Posterior vena cava (tissue), 2 donors: ENCODE data around the gene TMEFF2. TPM values are rescaled to one million over a fixed set of nuclear protein-coding genes. Genes with fewer than 3 reads are reported as not detected.

ENCODE experiments used
- DNase-seq: peaks from one replicate; pipeline ENCODE4 v3.0.0-alpha.2; 2020; ENCODE audit warnings: low spot score
- intact Hi-C, 2 donors: fragments of 100-400 bp; cut with DNase I; formaldehyde crosslinking; loops; one replicate each; pipeline versions ENCODE4 v1.14.1 to v1.14.2; 2022 to 2023
- total RNA-seq, 2 donors: library from RNA; stranded (reverse); fragmentation: NEBNext Ultra II Directional; extraction: Animal tissue kit (Norgen Biotek cat#: 25700); gene quantifications; one replicate each; pipeline ENCODE4 v1.2.1, GENCODE V29; 2021
- donor health status: DM: yes; HTN: yes; CAD: no.
- donor health status: DM: yes; HTN: yes; CAD: no.

TMEFF2 gene
- total RNA-seq, 2 donors from 2014 or later, result 0.19 TPM; not detected in 1

DNA sequence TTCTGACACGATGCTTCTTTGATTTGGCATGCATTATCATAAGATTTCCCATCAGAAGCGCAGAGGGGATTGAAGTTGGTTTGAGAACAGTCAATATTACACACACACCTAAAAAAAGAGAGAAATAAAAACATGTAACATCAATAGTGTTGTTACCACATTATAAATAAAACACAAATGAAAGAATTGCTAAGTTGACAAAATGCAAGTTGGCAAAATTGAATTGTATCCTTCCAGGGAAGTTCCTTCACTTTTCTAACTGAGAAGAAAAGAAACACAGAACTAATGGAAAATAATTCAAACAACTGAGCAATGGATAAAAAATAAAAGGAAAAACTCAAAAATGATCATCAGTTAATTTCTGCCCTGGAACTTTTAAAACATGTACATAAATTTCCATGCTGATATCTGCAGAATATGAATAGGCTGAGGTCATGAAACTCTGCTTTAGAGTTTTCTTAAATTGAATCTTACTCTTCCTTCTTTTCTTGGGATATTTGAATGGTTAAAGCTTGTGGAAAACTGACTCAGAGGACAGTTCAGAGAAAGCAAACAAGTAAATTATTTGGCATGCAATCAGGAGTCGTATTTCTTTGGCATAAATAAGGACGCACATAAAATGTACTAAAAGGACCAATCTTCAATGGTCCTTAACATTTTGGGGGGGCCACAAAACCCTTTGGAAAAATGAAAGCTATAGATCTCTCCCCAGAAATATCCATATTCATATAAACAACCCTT is 195.5 kb downstream of the TMEFF2 start:
- intact Hi-C loops, result no loop called here

GRCh38 chr2:191995285-191995684 is 199.4 kb downstream of the TMEFF2 start:
- DNase-seq, result no peak
- intact Hi-C loops, result no loop called here

More for the DNA sequence above, 195.5 kb downstream of the TMEFF2 start:
- DNase-seq, result no peak

GRCh38 chr2:191994749-191995148 is 200.0 kb downstream of the TMEFF2 start:
- DNase-seq, result no peak
- intact Hi-C loops, result no loop called here

GRCh38 chr2:191991442-191991841 is 203.3 kb downstream of the TMEFF2 start:
- no peak for DNase-seq
- intact Hi-C loops, result no loop called here

DNA sequence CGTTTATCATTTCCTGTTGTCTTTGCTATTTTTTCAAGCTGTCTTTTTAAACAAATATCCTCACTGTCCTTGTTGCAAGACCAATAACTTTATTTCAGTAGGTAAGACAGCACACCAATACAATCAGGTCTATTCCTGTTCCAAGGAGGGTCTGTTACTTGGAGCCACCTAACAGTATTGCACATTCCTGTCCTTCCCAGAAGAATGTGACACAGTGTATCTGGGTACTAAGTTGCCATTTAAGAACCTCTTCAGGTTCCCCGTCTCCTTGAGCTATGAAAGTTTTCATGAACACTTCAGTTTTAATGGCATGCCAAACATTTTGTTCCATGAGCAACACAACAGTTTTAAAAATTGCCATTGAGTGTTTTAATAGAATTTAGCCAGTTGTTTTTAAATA is 209.0 kb downstream of the TMEFF2 start:
- intact Hi-C loops, result no loop called here

GRCh38 chr2:191983591-191983990 is 211.1 kb downstream of the TMEFF2 start:
- DNase-seq, result no peak
- intact Hi-C loops, result no loop called here

More for the DNA sequence above, 209.0 kb downstream of the TMEFF2 start:
- DNase-seq, result no peak

- intact Hi-C loops, result no loop called here
Observed at GRCh38 chr2:191983186-191983585, 211.5 kb downstream of the TMEFF2 start.

DNA sequence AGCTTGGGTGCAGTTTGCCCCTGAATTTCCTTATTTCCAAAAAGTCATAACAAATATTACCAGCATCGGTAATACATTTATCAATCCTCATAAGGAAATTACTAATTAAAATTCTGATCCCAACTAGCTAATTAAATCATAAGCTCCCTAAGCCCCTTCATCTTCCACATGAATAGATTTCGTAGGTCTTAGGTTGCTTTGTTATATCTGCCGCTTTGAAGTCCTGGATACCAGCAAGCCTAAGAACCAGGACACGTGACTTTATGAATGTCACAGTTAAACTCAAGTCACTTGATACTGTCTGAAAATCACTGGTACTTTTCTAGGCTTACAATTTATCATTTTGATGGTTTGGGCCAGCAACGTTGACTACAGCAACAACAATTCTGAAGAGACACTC is 213.0 kb downstream of the TMEFF2 start:
- intact Hi-C loops, result no loop called here
- no peak for DNase-seq

More at GRCh38 chr2:191983186-191983585, 211.5 kb downstream of the TMEFF2 start:
- no peak for DNase-seq

- no peak for DNase-seq
- intact Hi-C loops, result no loop called here
Observed at GRCh38 chr2:191980483-191980882, 214.2 kb downstream of the TMEFF2 start.

DNA sequence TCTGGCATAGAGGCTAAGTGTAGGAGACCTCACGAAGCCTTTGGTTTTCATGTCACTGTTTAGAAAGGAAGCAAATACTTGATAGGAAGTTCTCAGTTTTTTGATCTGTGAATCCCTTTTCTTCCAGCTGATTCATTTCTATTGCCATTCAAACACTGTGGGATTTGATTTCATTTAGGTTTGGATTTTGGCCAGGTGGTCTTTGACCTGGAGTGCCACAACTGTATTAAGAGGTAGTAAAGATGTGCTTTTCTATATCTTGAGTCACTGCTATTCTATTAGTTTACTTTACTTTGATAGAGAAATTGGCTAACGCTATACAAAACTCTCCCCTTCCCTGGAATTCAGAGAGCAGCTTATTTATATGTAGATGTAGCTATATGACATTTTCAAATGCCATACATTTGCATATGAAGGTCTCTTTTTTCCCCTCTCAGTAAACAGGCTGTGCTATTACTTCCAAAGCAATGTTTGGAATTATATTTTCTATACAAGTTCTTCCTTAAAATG is 215.5 kb downstream of the TMEFF2 start:
- intact Hi-C loops, result no loop called here
- no peak for DNase-seq

DNA sequence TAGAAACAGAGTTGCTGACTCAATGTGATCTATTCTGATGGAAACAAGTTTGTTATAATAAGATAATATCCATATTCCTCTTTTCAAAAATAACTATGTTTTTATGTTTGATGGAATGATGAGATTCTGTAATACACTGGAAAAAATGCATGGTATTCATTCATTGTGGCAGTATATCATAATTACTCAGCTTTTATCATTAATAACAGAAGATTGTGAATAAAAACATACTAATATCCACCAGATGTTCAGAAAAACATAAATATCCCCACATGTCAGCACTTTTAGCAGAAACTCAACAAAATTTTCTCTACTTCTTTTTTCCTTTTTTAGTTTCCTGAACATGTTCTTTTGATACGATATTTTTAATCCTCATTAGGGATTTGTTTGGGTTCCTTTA is 217.0 kb downstream of the TMEFF2 start:
- no peak for DNase-seq
- intact Hi-C loops, result no loop called here

DNA sequence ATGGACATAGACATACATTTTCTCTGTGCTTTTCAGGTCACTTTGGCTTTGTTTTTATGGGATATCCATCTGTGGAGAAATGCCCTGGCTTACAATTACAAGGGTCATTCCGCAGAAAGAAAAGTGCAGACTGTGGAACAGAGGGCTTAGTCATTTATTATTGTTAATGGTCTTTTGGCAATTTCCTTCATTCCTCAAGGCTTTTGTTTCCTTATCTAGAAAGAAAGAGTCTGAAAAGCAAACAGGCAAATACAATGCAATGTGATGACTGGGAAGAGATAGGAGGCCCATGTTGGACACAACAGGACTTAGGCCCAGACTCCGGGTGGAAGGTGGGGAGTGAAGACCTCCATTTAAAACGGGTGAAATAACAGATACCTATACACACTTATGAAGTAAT is 218.3 kb downstream of the TMEFF2 start:
- no peak for DNase-seq
- intact Hi-C loops, result no loop called here

GRCh38 chr2:191974676-191975075 is 220.1 kb downstream of the TMEFF2 start:
- intact Hi-C loops, result no loop called here
- no peak for DNase-seq

DNA sequence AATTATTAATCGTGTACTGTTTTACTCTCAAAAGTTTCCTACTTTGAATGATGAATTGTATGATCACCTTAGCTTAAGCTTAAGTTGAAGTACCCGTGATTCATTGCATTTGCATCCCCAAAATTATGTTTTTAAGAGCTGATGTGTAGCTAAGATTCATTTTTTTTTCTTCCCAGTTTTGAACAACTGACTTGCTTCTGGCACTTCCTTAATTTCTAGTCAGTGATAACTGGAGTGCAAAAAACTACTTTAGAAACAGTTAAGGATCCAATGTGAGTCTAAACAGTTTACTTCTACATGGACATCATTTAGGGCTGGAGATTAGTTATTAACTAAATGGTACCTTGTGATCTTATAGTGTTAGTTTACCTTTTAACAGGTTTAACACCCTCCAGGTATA is 223.9 kb downstream of the TMEFF2 start:
- no peak for DNase-seq
- intact Hi-C loops, result no loop called here

GRCh38 chr2:191968120-191968519 is 226.6 kb downstream of the TMEFF2 start:
- no peak for DNase-seq
- intact Hi-C loops, result no loop called here

GRCh38 chr2:191965733-191966132 is 229.0 kb downstream of the TMEFF2 start:
- DNase-seq, result no peak
- intact Hi-C loops, result no loop called here

- no peak for DNase-seq
- intact Hi-C loops, result no loop called here
Observed at GRCh38 chr2:191961556-191961955, 233.2 kb downstream of the TMEFF2 start.

- intact Hi-C loops, result no loop called here
- DNase-seq, result no peak
Observed at GRCh38 chr2:191959209-191959608, 235.5 kb downstream of the TMEFF2 start.

DNA sequence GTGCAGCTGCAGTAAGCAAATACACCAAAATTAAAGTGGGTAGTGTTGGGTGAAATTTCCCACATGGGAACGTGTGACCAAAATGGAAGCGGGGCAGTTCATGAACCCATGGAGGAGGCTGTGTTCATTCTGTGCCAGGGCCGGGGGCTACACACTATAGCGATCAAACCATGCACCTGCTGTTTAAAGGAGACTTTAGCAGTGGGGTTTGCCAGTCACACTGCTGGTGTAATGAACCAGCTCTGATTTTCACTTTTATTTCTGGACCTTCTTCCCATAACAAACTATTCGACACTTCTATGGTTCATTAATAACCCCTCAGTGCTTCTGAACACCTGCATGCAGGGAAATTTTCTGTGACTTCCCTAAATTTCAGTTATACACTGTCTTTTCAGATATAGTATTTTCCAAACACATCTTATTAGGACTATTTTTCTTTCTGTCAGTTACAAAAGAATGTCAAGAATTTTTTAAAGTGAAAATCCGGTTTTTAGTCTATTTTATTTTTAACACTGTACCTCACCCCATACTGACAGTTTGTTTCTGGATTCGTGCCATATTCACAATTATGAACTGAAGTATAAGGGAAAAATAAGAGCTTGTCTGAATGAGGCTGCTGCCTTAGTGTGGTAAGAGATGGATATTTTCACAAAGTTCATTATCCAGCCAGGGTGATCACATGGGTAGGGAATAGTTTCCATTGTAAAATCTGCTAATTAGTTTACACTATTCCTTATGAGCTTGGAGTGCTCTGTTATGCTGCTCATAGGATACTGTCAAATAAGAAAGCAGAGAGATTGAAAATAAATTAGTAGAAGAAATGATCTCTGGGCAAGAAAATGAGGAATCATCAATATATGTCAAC is 236.5 kb downstream of the TMEFF2 start:
- no peak for DNase-seq
- intact Hi-C loops, result no loop called here

DNA sequence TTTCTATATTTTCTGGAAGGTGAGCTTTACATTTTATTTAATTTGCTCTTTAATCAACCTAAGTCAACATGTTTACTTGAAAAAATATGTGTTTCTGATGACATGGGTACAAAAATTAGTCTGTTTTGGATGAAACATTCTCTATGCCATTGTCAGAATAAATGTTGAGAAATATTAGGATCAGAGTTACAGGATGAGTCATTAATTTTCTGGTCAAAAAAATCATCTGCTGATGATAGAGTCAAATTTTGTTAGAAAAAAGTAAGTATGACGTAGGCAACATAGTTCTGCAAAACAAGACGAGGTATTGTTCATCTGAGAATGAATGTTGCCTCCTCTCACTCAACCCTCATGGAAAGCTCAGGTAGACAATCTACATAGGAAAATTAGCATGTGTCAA is 240.3 kb downstream of the TMEFF2 start:
- DNase-seq, result no peak
- intact Hi-C loops, result no loop called here
